NCI-H1105 (cell line): ENCODE measurements around the gene HS3ST4.
"Not testable (repeated sequence)": the region's sequence is repeated elsewhere in the genome, so short reads cannot be mapped to it uniquely, and the experiment has no call there.

ENCODE experiments used
- DNase-seq: peaks from one replicate; lab custom pipeline; 2025; lab: John Stamatoyannopoulos, UW

The HS3ST4 gene

GRCh38 chr16:25730396-25730795 is 38.6 kb downstream of the HS3ST4 start:
- DNase-seq, result no peak

- no peak for DNase-seq
Measured at GRCh38 chr16:25734430-25735385, 42.9 kb downstream of the HS3ST4 start.

GRCh38 chr16:25735645-25736044 is 43.9 kb downstream of the HS3ST4 start:
- DNase-seq, result no peak

- DNase-seq, result no peak
Measured at GRCh38 chr16:25747160-25747758, 55.5 kb downstream of the HS3ST4 start.

GRCh38 chr16:25748092-25748654 is 56.4 kb downstream of the HS3ST4 start:
- no peak for DNase-seq

GRCh38 chr16:25750488-25751216 is 58.9 kb downstream of the HS3ST4 start:
- no peak for DNase-seq

- DNase-seq, result no peak
Measured at GRCh38 chr16:25751230-25751835, 59.6 kb downstream of the HS3ST4 start.

GRCh38 chr16:25764466-25764865 is 72.7 kb downstream of the HS3ST4 start:
- no peak for DNase-seq

GRCh38 chr16:25771216-25771615 is 79.5 kb downstream of the HS3ST4 start:
- no peak for DNase-seq

GRCh38 chr16:25771812-25772568 is 80.2 kb downstream of the HS3ST4 start:
- no peak for DNase-seq

- DNase-seq, result not testable (repeated sequence)
Measured at GRCh38 chr16:25776214-25776613, 84.5 kb downstream of the HS3ST4 start.

- DNase-seq, result no peak
Measured at GRCh38 chr16:25783226-25783625, 91.5 kb downstream of the HS3ST4 start.

GRCh38 chr16:25785361-25785760 is 93.6 kb downstream of the HS3ST4 start:
- no peak for DNase-seq

GRCh38 chr16:25786748-25787147 is 95.0 kb downstream of the HS3ST4 start:
- no peak for DNase-seq

- DNase-seq, result no peak
Measured at GRCh38 chr16:25788637-25789036, 96.9 kb downstream of the HS3ST4 start.

GRCh38 chr16:25796239-25796638 is 104.5 kb downstream of the HS3ST4 start:
- no peak for DNase-seq

- no peak for DNase-seq
Measured at GRCh38 chr16:25798065-25798464, 106.3 kb downstream of the HS3ST4 start.

- DNase-seq, result no peak
Measured at GRCh38 chr16:25799816-25800215, 108.1 kb downstream of the HS3ST4 start.

- no peak for DNase-seq
Measured at GRCh38 chr16:25812215-25812614, 120.5 kb downstream of the HS3ST4 start.

GRCh38 chr16:25817295-25817694 is 125.5 kb downstream of the HS3ST4 start:
- no peak for DNase-seq

GRCh38 chr16:25817876-25818275 is 126.1 kb downstream of the HS3ST4 start:
- no peak for DNase-seq
